HT-29 (cell line): ENCODE data around the gene GPR39. TPM values are rescaled to one million over a fixed set of nuclear protein-coding genes. Genes with fewer than 3 reads are reported as not detected.

ENCODE experiments used
- DNase-seq: peaks from one replicate; pipeline ENCODE4 v3.0.0-alpha.2; 2015; ENCODE audit warnings: low spot score
- small RNA-seq: library from RNA; depleted of rRNA; stranded (forward); fragments of <200 nt; gene quantifications from one replicate; pipeline ENCODE3, GENCODE V24; 2014
- total RNA-seq: library from RNA; depleted of rRNA; stranded (reverse); fragments of >200 nt; shearing (Covaris generic); gene quantifications from 2 replicates; pipeline ENCODE4 v1.2.3, GENCODE V29; 2014

GPR39 gene
- total RNA-seq, 1 experiment from 2014 or later = 18.0 TPM

DNA sequence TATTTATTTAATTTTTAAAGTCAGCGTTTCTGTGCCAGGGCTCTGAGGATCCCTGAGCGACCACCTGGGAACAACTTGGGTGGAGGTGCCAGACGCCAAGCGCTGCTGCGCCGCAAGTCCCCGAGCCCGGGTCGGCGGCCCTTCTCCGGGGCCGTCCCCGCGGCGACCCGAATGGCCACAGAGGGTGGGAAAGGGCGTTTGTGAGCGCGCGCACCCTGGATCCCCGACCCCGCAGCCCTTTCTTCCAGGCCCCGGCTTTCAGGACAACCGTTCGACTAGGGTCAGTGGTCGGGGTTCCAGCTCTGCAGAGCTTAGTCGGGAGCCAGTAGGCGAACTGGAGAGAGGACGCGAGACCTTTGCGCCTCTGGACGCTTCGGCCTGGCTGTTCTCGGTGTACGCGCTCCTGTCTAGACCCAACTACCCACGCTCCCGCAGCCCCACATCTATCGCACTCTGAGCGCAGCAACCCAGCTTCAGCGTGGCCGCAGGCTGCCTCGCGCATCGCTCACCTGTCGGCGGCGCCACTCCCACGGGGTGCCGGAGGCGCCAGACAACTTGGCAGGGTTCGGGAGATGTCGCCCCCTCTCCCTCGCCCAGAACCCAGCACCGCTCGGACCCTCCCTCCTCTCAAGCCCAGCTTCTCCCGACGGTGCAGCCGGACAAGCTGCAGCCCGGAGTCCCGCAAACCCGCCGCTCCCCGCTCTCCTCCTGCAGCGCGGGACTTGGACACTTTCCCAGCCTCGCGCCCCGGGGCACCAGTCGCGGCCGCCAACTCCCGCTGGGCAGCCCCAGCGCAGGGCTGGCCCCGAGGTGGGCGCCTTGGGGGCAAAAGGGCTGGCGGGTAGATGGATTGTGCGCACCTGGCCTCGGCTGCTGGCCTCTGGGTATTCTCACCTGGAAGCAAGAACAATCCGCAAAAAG lies 252.6 kb downstream of the GPR39 start:
- DNase-seq = no peak

DNA sequence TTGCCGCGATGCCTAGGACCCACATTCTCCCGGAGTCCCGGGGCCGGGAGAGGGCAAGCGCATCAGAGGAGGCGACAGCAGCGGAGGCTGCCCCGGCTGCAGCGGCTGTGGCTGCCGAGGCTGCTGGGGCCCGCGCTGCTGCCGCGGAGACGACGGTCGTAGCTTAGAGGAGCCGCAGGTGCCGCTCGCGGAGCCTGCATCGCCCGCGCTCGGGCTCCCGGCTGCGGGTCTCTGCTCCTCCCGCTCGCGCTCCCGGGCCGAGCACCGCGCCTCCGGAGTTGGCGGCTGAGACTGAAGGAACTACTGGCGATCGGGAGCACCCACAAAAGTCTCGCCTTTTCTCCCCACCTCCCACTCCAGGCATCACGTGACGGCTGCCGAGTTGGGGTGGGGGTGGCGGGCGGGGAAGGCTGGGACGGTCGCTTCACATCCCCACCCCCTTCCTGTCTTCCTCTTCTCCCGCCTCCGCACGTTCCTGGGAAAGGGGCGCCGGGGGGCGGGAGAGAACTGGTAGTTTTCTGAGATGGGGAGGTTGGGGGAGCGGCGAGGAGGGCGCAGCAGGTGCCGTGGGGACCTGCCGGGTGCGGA lies 253.4 kb downstream of the GPR39 start, which contains the start of gene LYPD1:
LYPD1 (minus strand) TSS at position 298 of the 588 bp plus-strand sequence; CDS start at position 25, 273 bp downstream.
- no peak for DNase-seq

DNA sequence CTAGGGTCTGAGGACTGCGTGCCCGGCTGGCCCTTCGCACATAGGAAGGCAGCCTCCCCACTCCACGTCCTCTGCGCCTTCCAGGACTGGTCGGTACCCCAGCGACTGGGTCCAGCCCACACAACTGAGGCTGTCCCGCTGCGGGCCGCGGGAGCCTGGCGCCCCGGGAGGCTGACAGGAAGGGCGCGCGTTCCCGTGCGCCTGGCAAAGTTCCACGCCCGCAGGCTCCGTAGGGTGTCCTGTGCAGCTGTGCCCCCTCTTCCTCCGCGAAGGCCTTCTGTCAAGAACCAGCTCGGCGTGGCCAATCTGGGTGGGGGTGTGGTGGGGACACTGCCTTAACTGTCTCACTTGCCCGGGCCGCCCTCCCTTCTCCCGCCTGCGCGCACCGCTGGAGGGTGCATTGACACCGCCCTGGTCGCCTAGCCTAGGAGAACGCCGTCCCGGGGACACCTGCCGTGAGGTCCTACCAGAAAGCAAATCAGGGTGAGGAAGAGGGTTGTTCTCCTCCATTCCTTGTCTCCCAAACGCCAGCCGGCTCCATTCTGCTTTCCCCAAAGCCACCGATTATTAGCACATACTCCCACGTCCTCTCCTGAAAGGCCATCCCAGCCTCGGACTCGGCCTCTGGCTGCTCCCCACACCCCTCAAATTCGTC lies 254.0 kb downstream of the GPR39 start:
- no peak for DNase-seq

DNA sequence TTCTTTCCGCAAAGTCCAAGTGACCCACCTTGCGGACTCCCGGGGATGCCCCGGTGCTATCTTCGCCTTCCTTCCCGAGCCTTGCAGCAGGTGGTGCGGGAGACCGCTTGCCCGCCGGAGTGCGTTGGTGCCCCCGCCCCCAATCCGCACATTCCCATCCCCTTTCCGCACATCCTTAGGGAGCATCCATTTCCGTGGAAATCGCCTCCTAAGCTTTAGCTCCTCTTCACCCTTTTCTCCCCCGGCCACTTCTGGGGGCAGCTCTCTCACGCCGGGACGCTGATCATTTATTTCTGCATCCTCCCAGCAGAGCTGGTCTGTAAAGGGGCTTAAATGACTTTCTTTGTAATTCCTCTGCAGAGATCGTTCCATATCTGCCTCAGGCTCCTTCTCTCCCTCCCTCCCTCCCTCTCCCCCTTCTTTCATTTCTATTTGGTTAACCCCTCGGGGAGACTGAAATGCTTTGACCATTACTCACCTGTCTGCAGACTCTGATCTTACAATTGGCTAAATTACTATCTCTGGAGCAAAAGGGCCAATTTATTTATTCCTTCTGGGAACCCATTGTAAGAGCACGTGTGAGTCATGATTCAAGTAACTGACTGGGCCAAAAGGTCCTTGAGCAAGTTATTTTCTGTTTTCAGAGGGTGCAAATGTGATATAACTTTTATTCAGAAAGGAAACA lies 254.7 kb downstream of the GPR39 start:
- no peak for DNase-seq

DNA sequence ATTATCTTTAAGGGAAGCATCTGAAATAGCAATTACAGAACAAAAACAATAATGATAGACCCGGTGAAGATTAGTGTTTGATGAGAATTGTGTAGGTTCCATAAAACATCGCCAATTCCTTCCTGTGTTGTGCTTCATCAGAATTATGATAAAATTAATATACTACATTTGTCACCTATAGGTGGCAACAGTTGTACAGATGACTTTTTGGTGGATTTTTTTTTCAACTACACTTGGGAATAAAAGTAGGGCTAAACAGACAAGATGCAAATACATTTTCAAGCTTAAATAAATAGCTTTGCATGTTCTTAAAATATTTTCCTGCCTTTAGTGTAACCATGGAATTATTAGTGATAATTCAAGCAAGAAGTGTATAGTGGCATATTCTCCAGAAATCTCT lies 260.4 kb downstream of the GPR39 start:
- DNase-seq = peak; percentile 15

DNA sequence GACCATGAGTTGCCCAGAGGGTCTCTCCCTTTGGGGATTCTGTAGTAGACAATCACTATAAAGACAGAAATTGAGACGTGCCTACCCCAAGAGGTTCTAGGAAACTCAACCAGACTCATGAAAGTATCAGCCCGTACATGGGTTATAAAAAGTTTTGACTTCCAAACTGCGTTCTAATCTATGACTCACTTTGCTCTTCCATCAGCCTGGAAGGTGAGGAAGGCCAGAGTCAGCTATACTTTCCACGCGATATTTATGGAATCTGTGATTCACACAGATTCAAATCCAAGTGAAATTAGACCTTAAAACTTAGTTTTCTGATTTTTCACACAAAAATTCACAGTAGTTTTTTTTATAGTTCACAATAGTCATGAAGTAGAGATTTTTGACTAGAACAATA lies 261.1 kb downstream of the GPR39 start:
- DNase-seq = no peak

DNA sequence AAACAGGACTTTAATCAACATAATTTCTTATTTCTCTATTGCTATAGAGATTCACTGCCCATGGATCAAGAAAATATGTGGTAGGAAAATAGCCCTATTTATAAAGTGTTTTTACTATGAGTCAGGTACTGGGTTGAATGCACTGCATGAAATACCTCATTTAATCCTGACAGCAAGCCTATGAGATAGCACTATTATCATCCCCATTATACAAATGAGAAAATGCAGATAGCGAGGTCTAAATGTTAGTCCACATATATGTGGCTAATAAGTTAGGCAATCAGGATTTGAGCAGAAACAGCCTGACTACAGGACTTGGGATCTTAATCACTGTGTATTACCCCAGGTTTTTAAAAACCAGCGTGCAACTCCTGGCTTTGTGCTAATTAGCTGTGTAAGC lies 261.9 kb downstream of the GPR39 start:
- DNase-seq = no peak

DNA sequence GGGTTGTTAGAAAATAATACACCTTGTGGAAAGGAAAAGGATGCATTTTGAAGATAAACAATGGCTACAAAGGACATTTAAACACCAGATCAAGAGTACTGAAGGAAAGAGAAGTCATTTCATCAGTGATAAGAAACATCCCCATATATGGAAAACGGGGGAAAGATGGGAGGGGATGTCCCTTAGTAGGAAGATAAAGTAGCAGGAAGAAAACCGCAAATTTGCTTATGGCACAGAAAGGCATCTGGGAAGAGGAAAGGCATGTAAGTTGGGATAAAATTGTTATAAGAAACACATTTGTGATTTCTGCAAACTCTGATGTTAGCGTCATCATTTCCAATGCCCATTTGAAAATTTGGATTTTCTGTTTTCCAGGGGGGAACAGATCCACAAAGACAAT lies 263.9 kb downstream of the GPR39 start:
- no peak for DNase-seq

DNA sequence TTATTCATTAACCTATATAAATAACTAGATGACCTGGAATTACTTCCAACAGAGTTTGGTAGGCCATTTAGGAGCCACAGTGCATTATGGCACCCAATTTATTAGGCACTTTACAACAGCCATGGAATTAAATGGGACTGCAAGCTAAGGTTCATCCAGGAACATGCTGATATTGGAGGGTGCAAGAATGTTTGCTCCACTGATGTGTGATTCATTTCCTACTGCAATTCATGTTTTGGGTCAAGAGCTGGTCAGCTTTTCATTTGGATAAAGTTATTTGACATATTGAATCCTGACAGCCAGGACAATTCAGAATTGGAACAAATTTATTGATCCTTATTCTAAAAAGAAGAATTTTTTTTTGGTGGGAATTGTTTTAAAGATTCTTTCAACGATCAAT lies 265.2 kb downstream of the GPR39 start:
- no peak for DNase-seq

DNA sequence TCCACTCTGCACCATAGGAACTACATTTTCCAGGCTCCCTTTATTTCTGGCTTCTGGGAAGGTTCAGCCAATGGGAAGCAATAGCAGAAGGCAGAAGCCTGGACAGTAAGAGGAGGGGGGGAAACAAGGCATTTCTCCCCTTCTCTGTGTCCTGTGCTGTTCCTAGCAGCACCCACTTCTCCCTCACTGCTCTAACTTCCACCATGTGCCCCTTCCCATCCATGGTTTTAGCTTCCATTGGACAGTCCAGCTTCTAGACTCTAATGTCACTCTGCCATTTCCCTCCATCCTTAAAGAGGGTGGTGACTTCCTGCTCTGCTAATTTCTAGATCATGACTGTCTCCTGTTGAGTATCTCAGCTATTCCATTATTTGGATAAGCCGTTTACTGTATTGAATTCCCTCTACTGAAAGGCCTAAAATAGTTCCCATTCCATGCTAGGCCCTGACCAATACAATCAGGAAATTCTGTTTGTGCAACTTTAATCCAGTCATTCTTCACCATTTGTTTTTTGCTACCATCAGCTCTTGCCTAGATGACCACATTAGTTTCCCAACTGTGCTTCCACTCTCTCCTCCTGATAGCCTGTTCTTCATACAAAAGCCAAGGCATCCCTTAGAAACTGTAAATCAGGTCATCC lies 274.2 kb downstream of the GPR39 start:
- DNase-seq = no peak

DNA sequence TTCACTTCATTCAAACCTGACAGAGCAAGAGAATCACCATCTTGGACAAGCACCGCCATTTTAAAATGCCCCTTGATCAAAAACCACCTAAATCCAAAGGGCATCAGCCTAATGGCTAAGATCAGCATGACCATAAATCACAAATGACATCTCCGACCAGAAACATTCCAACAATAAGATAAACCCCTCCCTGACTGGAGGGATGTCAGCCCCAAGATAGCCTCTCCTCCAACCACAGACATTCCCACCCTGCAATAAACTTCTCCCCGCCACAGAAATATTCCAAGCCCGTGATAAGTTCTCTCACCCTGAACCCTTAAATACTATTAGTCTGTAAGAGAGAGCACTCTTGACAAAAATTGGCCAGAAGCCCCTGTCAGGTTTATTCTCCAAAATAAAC lies 275.0 kb downstream of the GPR39 start:
- no peak for DNase-seq

DNA sequence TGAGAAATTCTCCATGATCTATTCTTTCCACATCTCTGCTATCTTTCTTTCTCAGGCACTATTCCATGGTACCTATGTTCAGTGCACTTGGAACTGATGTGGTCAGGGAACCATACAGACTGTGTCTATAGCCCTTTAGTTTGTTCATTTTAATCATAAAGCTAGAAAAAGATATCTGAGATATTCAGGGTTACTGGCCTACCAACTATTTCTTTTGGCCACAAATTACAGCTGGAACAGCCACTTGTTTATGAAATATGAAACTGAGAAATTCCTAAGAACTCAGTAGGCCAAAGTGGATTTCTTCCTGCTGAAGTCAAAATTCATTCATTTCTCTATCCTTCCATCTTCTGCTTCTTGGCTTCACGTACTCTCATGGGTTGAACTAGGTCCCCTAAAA lies 276.2 kb downstream of the GPR39 start:
- no peak for DNase-seq

Small RNAs within 50 kb of the gene (small RNA-seq; reads per million reads assigned to genes)
- gene RNU6-175P = not detected
